ENCODE data around the gene LYRM4.

Gene LYRM4

DNA sequence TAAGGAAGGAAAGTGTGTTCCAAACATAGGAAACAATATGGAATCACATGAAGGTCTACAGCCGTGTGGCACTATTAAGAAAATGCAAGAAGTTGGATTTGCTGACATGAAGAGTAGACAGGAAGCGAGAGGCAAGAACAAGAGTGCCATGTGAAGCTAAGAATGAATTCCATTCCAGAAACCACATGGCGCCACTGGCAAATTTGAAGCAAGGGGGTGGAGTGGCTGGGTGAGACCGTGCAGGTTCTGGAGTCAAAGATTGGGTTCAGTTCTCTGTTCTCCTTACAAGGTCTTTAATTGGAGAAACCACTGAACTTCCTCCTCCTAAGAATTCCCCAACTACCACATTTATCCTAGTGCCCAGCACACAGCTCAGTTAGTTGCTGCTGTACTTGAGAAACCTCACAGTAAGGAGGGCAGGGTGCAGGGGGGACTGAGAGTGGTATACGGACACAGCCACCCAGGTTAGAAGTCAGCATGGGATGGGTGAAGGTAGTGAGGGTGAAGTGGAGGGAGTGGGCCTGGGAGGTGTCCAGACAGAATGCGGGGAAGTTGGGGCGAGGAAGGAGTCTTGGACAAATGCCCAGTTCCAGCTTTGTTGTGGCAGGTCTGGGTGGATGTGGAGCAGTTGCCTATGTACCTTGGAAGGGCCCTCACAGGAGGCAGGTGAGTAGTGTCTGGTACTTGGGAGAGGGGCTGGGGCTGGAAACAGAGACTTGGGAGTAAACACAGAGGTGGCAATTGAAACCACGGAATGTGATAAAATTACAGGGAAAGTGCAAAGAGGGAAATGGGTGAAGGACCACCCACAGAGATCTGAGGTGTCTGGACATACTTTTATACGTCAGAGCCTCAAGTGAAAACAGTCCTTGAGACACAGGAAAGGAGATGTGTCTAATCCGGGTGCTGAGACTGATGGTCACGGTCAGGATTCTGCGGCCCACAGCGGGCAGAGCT, 14.3 kb downstream of the LYRM4 start:
- no peak for DNase-seq (ENCODE audit: low spot score)

DNA sequence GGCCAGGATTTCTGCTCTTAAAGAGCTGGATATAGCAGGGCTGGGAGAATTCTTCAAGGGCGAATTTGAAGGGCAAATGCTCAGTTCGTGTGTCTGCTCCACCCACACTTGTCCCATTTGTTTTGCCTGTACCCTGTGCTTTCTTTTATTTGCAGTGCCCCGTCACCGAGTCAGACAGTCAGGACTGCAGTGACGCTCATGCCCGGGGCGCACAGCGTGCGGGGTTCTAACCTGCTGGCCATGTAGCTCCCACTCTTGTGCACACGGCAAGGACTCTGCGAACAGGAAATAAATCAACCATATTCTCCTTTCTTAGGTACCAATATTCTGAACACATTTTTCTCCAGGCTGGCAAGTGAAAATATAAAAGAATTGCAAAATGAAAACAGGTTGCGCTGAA, 17.7 kb downstream of the LYRM4 start:
- no peak for DNase-seq (ENCODE audit: low spot score)

DNA sequence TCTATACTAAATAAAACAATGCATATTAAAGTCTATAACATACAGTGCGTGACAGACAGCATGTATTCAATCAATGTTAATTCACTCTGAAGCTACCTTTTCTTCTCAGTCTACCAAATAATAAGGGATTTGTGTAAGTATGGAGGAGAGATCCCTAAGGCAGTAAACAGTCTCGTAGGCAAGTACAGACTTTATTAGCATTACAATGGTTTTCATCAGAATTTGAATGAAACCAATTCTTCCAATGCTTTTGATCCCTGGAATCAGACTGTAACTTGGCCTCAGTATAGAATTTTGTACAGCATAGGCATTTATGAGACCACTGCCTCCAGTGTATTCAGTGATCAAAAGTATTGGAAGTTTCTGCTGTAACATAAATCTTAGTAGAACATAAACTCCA, 19.5 kb downstream of the LYRM4 start:
- no peak for DNase-seq (ENCODE audit: low spot score)

DNA sequence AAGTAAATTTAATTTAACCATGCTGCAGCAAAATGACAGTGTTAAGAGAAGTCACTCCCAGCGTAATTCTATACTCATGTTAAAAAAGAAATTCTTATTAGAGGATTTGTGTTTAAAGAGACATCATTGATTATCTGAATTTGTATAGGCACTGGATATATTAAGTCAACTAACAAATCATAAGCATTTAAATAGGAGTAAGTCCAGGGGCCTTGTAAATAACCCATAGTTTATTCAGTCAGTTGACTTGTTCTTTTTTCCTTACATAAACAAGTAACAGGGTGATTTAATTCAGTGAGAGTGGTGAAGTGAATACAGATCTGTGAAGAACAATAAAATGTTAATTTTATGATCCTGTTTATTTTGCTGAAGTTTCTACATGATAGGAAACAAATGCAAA, 22.4 kb downstream of the LYRM4 start:
- no peak for DNase-seq (ENCODE audit: low spot score)

DNA sequence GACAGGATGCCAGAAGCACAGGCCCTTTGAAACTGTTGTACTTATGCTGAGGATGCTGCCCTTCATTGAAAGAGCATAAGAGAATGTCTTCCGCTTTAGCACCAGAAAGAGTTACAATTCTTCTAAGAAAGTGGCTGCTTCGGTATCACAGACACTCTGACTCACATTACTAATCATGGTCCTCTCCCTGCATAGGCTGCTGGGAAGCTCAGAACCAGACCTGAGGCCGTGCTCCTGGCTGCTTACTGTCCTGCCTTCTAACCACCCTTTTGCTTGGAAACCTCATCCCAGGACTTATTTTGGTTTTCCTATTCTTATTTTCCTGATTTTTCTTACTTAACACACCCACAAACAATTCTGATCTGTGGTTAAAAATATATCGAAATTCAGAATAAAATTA, 22.9 kb downstream of the LYRM4 start:
- DNase-seq (ENCODE audit: low spot score) = no peak

DNA sequence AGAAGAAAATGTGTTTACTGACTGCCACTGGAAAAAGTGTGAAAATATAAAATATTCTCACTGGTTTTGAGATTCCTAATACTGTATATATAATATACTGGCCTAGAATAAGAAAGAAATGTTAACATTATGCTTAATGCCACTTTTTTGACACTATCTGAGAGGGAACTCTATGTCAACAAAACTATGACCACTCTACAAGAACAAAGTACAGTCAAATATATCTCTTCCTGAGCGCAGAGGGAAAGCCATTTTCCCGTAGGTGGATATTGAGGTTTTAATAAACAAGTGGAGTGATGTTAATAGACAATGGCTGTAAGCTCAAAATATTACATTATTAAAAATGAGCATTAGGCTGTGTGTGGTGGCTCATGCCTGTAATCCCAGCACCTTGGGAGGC, 24.9 kb downstream of the LYRM4 start:
- no peak for DNase-seq (ENCODE audit: low spot score)

DNA sequence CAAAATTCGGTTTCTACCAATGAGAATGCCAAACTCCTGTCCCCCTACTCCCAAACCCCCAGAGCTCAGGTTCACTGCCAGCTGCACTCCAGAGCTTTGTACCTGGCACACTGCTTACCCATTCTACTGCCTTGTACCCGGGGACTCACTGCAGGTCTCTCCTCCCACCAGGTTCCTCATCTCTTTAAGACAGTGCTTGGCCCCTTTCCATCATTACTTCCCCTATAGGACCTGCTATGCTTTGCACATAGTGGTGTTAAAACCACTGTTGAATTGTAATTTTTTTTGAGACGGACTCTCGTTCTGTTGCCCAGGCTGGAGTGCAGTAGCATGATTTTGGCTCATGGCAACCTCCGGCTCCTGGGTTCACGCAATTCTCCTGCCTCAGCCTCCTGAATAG, 25.9 kb downstream of the LYRM4 start:
- DNase-seq (ENCODE audit: low spot score) = no peak

DNA sequence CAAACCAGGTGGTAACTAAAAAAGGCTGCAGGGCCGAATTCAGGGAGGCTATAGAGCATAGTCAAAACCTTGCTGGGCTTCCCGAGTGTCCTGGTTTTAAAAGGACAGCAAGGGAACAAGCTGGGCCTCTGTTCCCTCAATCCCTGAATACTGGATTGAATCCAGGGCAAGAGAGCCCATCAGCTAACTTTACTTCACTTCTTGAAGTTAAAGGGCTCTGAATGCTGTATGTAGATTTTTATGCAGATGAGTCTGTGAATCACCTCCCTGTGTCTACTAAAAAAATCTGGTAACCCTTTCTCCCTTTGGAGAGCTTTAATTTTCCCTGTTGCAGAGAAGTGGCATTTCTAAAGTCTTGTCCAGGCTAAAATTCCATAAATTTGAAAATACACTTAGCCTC, 29.5 kb downstream of the LYRM4 start:
- DNase-seq (ENCODE audit: low spot score) = no peak

DNA sequence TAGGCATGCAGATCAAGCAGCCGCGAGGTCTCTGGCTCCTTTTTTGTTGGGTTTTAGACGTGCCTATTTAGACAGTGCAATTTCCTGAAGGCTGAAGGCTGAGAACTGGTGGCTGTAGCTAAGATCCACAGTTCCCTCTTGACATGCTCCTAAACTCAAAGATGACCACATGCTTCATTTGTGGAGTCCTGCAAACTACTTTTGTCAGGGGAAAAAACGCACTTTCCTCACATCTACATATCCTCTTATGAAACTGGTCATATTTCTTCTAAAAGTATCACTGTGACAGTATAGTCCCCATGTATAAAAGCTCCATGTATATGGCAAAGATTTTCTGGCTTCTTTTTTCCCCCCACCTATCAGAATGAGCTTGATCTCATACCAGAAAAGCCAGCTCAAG, 30.7 kb downstream of the LYRM4 start:
- DNase-seq (ENCODE audit: low spot score) = no peak

DNA sequence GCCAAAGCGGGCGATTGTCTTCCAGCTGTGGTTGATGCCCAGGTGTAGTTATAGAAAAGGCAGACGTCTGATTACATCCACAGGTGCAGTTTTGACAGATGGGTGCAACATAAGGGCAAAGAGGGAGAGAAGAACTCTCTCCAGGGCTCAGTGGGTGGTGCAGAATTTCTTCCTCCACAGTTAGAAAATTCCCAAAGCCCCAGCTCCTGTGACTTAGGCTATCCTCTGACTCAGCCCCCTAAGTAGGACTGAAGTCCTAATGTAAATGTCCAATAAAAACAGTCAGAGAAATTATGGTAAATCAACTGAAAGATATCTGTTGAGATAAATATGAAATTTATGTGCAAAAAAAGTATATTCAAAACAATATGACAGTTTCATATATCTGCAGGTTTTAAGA, 31.4 kb downstream of the LYRM4 start:
- no peak for DNase-seq (ENCODE audit: low spot score)

DNA sequence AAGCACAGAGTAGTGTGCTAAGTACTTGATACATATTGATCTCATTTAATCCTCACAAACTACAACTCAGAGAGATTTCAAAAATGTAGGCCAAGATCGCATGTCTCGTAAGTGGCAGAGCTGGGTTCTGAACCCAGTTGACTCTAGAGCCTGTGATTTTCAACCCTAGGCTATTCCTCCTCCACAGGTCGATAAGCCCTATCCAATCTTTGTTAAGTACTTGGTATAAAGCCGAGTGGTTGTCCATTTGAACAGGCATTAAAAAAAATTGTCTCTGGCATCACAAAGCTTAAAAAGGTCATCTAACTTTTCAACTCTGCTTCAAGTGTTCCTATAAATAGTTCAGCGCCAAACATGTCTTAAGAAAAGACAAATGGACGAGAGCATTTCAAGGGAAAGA, 37.4 kb downstream of the LYRM4 start:
- DNase-seq (ENCODE audit: low spot score) = no peak

DNA sequence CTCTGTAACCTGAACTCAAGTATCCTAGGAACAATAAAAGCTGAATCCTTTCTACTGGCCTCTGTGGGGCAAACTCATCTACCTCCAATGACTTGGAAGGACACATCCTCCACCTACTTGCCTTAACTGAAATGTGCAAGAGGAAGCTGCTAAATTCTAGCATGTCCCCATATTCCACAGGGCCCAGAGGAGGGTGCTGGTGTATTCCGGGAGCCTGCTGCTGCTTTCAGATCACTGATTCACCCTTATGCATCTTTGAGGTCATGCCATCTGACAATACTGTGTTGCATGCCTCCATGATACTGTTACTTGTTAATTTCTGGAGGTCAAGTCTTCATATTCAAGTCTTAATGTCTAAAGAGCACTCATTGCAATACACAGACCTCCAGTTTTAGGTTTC, 40.3 kb downstream of the LYRM4 start:
- DNase-seq (ENCODE audit: low spot score) = no peak

DNA sequence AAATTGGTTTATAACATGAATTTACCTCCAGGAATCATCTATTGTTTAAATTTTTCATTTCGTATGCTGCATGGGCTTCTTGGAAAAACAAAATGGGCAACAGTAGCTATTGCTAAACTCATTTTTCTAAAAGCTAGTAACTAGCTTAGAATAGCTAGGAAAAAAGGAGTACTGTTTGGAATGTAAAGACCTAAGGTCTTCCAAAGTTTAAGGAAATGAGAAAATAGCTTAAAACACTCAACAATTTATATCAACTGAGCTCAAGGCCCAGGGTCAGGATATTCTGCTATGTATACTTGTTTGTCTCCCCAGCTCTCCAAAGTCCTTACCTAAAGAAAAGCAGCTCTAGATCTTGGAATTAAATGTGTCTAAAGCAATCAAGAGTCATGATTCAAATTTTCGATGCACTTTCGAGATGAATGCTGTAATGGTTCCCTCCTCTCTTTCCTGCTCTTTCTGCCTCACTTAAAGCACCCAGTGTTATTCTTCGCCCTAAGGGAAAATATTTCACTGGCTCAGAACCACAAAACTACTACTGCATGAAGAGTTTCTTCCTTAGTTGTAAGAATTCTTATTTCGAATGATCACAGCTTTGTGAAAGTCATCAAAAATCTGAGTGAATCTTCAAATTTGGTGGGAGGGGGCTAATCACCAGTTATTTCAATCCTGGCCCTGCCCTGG, 41.6 kb downstream of the LYRM4 start:
- no peak for DNase-seq (ENCODE audit: low spot score)

DNA sequence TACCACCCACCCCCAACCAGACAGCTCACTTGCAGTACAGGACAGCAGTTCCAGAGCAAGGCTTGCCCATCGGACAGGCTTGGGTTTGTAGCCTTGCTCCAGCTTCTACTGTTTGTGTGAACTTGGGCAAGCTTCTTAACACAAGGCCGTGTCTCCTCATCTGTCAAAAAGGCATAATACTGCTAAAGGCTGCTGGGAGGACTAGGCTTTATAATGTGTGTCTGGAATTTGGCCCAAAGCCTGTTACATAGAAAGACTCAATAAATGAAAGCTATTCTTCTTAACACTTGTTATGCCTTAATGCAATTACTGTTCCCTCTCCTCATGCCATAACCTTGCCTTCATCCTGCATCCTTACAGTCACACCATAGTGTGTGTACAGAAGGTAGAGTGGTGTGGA, 43.4 kb downstream of the LYRM4 start:
- no peak for DNase-seq (ENCODE audit: low spot score)

DNA sequence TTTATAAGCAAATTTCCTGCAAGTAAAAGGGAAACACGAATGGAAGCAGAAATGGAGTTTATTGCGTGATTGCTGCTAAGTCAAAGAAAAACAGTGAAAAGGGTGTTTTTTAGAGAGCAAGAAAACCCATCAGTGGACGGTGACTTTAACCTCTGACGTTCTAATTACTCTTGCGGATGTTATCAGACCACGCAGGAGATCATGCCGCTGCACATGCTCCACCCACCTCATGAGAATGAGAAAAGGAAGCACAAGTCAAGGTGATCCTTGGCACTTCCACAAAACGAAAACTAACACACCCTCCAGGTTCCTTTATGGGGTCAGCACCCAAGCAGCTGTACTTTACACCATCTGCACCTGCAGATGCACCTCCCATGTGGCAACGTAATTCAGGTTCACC, 45.0 kb downstream of the LYRM4 start:
- DNase-seq (ENCODE audit: low spot score) = no peak

DNA sequence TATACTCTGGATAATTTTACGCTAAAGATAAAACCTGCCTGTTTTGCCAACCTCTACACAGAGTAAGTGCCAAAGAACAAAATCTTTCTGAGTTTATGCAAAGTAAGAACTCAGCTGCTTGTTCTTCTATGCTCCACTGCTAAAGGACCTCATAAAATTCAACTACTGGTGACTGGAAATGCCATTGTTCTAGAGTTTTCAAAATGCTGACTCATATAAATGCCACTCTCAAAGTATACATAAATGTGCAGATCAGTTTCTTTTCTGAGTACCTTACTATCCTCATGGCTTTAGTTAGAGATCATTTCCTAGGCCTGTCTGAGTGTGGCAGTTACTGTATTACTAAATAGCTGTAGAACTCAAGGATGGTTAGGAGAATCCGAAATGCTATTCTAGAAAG, 45.6 kb downstream of the LYRM4 start:
- DNase-seq (ENCODE audit: low spot score) = no peak

DNA sequence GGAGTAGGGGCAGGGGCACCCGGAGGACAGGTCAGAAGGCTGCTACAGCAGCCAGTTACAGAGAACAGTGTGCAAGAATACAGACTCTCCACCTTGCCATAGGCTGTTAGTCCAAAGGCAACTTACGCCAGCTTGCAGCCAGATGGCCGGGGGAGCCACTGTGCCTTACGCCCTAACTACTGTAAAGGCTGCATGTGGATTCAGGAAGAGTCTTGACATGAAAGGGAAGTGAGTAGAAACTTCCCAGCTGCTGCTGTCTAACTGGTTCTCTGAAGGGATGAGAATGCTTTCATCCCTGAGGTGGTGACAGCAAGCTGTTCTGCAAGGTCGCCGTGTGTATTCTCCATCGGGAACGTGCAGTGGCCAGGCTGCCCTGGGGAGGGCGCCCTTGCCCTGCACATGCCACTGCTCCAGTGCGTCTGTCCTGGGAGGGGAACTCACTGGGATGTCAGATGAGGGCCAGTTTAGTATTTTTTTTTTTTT, 46.1 kb downstream of the LYRM4 start:
- DNase-seq (ENCODE audit: low spot score) = no peak

DNA sequence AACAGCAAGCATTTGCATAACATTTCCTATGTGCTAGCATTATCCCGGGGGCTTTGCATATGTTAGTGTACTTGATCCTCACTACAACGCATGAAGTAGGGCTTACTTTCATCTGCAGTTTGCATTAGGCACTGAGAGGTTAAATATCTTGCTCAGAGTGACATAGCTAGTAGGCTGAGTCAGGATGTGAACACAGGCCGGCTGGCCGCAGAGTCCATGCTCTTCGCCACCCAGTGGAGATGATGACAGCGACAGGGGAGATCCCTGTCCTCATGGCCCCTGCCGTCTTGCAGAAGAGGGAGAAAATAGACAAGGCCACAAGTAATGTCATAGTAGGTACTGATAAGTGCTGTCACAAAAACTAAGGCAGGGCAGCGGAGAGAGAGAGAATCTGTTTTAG, 46.9 kb downstream of the LYRM4 start:
- DNase-seq (ENCODE audit: low spot score) = no peak

DNA sequence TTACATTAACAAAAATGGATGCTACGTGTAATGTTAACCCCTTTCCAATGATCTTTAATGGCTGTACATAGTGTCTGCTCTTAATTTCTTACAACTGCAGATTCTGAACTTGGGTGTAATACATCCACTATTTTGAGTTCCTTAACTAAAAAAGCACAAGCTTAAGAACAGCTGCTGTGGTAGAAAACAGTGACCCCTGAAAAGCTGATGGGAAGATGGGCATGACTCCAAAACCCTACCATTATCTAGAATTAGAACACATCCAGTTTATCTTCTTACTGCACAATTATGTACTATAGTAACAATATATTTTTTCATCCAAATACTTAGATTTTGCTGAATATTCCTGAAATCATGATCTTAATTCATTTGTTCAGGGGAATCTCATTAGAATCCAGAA, 49.3 kb downstream of the LYRM4 start:
- DNase-seq (ENCODE audit: low spot score) = no peak

DNA sequence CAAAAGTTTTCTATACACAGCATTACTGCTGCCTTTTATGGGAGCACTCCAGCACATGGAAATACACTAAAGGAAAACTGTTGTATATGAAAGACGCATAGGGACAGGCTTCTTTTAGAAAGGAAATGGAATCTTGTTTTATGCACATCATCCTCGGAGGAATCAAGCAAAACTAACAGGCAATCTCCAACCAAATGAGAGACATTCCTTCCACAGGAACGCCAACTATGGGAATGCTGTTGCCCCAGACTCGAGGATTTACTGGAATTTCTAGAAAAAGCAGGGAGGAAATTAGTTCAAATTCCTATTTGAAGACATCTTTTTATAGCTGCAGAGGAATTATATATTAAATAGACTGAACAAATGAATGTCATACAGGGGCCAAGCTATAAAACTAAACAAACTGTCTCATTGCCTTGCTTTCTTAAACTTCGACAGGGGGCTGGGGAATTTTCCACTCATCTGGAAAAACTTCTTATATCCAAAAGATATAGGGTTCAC, 52.2 kb downstream of the LYRM4 start:
- DNase-seq (ENCODE audit: low spot score) = no peak

DNA sequence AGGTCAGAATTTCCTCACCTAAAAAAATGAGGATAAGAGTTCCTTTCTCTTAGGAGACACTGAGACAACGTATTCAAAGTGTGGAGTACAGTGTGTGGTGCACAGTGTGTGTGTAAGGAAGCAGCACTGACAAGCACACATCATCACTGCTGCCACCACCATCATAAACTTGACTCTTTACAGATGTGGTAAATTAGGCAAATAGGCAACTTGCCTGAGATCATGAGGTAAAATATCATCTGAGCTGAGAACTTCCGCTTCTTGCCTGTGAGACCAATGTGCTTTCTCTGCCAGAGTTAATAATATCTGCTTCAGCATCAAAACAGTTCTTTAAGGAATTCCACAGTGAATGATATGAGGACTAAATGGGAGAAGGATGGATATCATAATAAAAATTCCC, 52.7 kb downstream of the LYRM4 start:
- no peak for DNase-seq (ENCODE audit: low spot score)

DNA sequence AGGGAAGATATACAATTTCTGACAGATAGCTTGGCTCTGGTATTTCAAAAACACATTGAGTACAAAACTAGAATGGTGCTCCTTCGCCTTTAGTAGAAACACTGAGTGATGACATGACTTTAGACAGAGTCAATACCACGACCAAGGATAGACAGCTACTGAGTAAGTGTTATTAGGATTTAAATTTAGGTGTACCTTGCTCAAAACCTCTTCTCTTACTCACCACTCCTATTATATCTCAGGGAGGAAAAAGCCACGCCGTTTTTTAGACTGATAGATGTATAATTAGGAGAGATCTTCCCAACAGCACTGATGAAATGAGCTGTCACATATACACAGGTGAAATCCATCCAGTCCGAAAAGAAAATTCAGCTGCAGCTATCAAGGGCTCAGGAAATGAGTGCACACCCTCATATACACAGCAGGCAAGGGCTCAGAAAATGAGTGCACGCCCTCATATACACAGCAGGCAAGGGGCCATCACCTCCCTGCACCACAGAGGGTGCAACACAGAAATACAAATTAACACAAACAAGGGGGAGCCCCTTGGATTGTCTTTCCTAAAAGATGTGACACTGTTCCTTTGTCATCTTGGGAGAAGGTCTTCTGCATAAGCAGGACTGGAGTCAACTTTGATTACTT, 53.7 kb downstream of the LYRM4 start:
- DNase-seq (ENCODE audit: low spot score) = no peak

Data from hematopoietic multipotent progenitor cell treated with erythropoietin and hydrocortisone succinate and interleukin-3 and kit ligand, for 17 days (in vitro differentiated cells).